HG02840 (cell line): ENCODE data around the gene PLSCR1.

Source experiments
- ATAC-seq: cut with Tn5 transposase; IDR thresholded peaks from one replicate; pipeline ENCODE4 v1.9.1; 2021; ENCODE audit warnings: mild to moderate bottlenecking, moderate library complexity, moderate number of reproducible peaks; ENCODE audit not compliant: unreplicated experiment, low FRiP score

Gene PLSCR1

GRCh38 chr3:146544002-146544928, at the start of gene PLSCR1:
Gene PLSCR1 (minus strand): TSS chr3:146544607. CDS start chr3:146536552, 8,055 bp downstream.
- peak; percentile 90 for ATAC-seq

- no peak for ATAC-seq
These were observed 49.4 kb upstream of the PLSCR1 start for GRCh38 chr3:146593776-146594175.

GRCh38 chr3:146590521-146590920, 46.1 kb upstream of the PLSCR1 start:
- no peak for ATAC-seq

GRCh38 chr3:146589899-146590508, 45.6 kb upstream of the PLSCR1 start:
- no peak for ATAC-seq

- no peak for ATAC-seq
These were observed 40.7 kb upstream of the PLSCR1 start for GRCh38 chr3:146585156-146585555.

- ATAC-seq, result no peak
These were observed 37.6 kb upstream of the PLSCR1 start for GRCh38 chr3:146581951-146582467.

GRCh38 chr3:146581080-146581601, 36.7 kb upstream of the PLSCR1 start:
- no peak for ATAC-seq

GRCh38 chr3:146577662-146578061, 33.3 kb upstream of the PLSCR1 start:
- ATAC-seq, result no peak

- no peak for ATAC-seq
These were observed 31.2 kb upstream of the PLSCR1 start for GRCh38 chr3:146575636-146576035.

GRCh38 chr3:146574173-146574572, 29.8 kb upstream of the PLSCR1 start:
- ATAC-seq, result no peak

- no peak for ATAC-seq
These were observed 24.9 kb upstream of the PLSCR1 start for GRCh38 chr3:146569314-146569713.

- ATAC-seq, result no peak
These were observed 21.7 kb upstream of the PLSCR1 start for GRCh38 chr3:146566138-146566537.

GRCh38 chr3:146561879-146562278, 17.5 kb upstream of the PLSCR1 start:
- no peak for ATAC-seq

GRCh38 chr3:146561463-146561862, 17.1 kb upstream of the PLSCR1 start:
- ATAC-seq, result no peak

GRCh38 chr3:146560678-146561077, 16.3 kb upstream of the PLSCR1 start:
- ATAC-seq, result no peak

GRCh38 chr3:146559388-146559787, 15.0 kb upstream of the PLSCR1 start:
- ATAC-seq, result no peak

- ATAC-seq, result no peak
These were observed 14.4 kb upstream of the PLSCR1 start for GRCh38 chr3:146558781-146559180.

GRCh38 chr3:146557745-146558144, 13.3 kb upstream of the PLSCR1 start:
- ATAC-seq, result no peak

GRCh38 chr3:146555311-146555710, 10.9 kb upstream of the PLSCR1 start:
- no peak for ATAC-seq

GRCh38 chr3:146554151-146554760, 9.8 kb upstream of the PLSCR1 start:
- no peak for ATAC-seq
